Ovary (tissue), 3 donors: Measurements from ENCODE around the gene DOC2B.

Experiments used
- CTCF ChIP-seq, 3 donors: fragments of 450-650 bp in 2 of 3; fragments of 200-600 bp in 1 of 3; IDR thresholded peaks; one replicate each; pipeline versions ENCODE4 v1.5.1 to v1.8.0; 2016 to 2022; ENCODE audit warnings: antibody characterized with exemption in 3 of 3, mild to moderate bottlenecking in 1 of 3
- POLR2A ChIP-seq: fragments of 450-650 bp; IDR thresholded peaks from one replicate; pipeline ENCODE4 v1.6.1; 2017; ENCODE audit warnings: antibody characterized with exemption, mild to moderate bottlenecking, moderate library complexity
- donor health status: DM: no; HTN: no; CAD: no.

DNA sequence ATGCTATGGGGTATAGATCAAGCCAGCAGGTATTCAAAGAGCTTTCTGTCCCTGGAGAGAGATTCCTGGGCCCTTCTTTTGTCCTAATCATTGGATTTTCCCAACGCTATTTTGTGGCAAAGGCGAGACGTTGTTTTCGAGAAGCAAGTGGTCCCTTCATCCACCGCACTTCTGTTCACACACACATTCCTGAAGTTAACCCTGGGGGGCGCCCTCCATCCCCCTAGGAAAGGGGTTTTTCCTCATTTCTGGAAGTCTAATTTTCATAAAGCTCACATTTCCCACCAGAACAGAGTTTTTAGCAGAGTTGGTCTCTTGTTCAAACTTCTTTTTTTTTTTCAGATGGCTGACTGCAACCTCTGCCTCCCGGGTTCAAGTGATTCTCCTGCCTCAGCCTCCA, 32.2 kb downstream of the DOC2B start:
- TF ChIP-seq CTCF (IDR thresholded peaks at IDR 0.05) (no peak), POLR2A (no peak)
